Measurements from ENCODE around the gene MBP. TPM values are rescaled to one million over a fixed set of nuclear protein-coding genes. Genes with fewer than 3 reads are reported as not detected.

The MBP gene
- total RNA-seq, 4 donors from 2014 or later, result 44.0 to 68.0 (median 60.2) TPM

DNA sequence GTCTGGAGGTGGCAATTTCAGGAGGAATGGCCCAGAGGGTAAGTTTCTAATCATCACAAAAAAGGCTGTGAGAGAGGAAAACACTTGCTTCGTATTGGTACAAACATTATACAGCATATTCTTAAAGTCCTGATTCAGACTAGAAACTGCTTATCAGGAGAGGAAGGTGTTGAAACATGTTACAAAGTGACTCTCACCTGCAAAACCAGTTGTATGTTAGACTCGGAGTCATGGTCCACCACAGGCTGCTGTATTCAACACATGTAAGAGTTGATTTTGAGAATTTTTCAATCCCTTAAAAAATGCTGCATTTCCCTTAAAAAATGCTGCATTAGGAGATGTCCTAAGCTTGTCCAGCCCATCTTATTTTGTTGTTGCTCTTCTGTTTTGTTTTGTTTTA is 61.5 kb downstream of the MBP start:
- no peaks in the 10 kb centered on the region for H3K9me3 ChIP-seq
- WGBS, 2 donors, result 87 to 92% methylated on average over 2 of the region's 2 CpGs
- intact Hi-C loops (cut with DNase I), result loop anchor here (10.0 kb wide), 1 partner anchor 64 kb away; the partner anchor contains the start of gene MBP
- no peak for DNase-seq
- H3K27ac ChIP-seq, result peak overlapping the region in 2 of 3 donors; percentile 73 to 89
- H3K36me3 ChIP-seq, result no peaks in the 10 kb centered on the region
- H3K27me3 ChIP-seq, result no peaks in the 10 kb centered on the region
- H3K4me1 ChIP-seq, result peaks cover 39 to 67% of the 10 kb centered on the region in 2 donors
- no peak for TF ChIP-seq POLR2A (IDR thresholded peaks at IDR 0.05)
- TF ChIP-seq, protein P1, sequence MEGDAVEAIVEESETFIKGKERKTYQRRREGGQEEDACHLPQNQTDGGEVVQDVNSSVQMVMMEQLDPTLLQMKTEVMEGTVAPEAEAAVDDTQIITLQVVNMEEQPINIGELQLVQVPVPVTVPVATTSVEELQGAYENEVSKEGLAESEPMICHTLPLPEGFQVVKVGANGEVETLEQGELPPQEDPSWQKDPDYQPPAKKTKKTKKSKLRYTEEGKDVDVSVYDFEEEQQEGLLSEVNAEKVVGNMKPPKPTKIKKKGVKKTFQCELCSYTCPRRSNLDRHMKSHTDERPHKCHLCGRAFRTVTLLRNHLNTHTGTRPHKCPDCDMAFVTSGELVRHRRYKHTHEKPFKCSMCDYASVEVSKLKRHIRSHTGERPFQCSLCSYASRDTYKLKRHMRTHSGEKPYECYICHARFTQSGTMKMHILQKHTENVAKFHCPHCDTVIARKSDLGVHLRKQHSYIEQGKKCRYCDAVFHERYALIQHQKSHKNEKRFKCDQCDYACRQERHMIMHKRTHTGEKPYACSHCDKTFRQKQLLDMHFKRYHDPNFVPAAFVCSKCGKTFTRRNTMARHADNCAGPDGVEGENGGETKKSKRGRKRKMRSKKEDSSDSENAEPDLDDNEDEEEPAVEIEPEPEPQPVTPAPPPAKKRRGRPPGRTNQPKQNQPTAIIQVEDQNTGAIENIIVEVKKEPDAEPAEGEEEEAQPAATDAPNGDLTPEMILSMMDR (IDR thresholded peaks at IDR 0.05), result no peak
- no peak overlapping the region for H3K4me3 ChIP-seq (replicated peaks in 1 of 3)

DNA sequence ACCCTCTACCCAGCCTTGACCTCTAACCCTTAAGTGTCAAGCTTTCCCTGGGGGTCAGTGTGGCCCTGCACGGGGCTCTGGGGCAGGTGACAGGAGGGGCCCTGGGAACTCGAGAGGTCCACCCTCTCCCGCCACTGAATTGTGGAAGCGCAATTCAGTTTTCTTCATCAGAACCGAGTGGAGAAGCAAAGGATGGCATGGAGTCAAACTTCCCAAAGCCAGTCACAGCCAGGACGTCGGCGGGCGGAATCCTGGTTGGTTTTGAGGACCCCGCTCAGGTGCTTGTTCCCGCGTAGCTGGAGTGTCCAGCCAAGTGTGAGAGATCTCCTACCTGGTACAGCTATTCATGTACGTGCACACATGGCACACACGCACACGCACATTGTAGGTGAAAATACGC is 62.0 kb downstream of the MBP start:
- intact Hi-C loops (cut with DNase I), result loop anchor here (10.0 kb wide), 1 partner anchor 64 kb away; the partner anchor contains the start of gene MBP
- WGBS, 2 donors, result 65 to 94% methylated on average over 14 to 16 of the region's 16 CpGs
- TF ChIP-seq POLR2A (IDR thresholded peaks at IDR 0.05), result no peak
- TF ChIP-seq, protein P1 (IDR thresholded peaks at IDR 0.05), result no peak
- DNase-seq, result peak in 1 of 2 donors; percentile 30
- Histone ChIP-seq H3K27ac (peak overlapping the region in 2 of 3 donors; percentile 73 to 89), H3K9me3 (no peaks in the 10 kb centered on the region), H3K36me3 (no peaks in the 10 kb centered on the region), H3K4me1 (peaks cover 39 to 71% of the 10 kb centered on the region in 2 donors), H3K27me3 (no peaks in the 10 kb centered on the region), H3K4me3 (replicated peaks in 1 of 3) (no peak overlapping the region)

DNA sequence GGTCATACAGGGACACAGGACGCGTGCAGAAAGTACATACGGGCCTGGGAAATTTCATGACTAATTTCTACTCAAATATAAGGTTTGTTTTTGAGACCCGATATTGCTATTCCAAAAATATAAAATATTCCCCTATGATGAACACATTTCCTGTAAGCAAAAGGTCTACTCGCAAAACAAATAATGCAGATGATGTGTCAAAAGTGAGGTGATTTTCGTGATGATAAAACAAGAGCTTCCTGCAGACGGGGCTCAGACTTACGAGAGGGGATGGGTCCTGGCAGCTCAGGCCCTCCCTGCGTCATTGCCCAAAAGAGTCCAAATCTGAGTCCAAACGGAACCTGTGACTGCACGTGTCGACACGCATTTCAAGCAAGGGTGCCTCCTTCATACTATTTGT is 62.7 kb downstream of the MBP start:
- no peaks in the 10 kb centered on the region for H3K9me3 ChIP-seq
- H3K36me3 ChIP-seq, result no peaks in the 10 kb centered on the region
- no peaks in the 10 kb centered on the region for H3K27me3 ChIP-seq
- DNase-seq, result no peak
- intact Hi-C loops (cut with DNase I), result loop anchor here (10.0 kb wide), 1 partner anchor 65 kb away; the partner anchor contains the start of gene MBP
- no peak overlapping the region for H3K4me3 ChIP-seq (replicated peaks in 1 of 3)
- TF ChIP-seq, protein P1 (IDR thresholded peaks at IDR 0.05), result no peak
- no peak for TF ChIP-seq POLR2A (IDR thresholded peaks at IDR 0.05)
- H3K27ac ChIP-seq, result peak overlapping the region in 1 of 3 donors; percentile 89
- 87 to 90% methylated on average over 13 of the region's 13 CpGs for WGBS, 2 donors
- peaks cover 39 to 72% of the 10 kb centered on the region in 2 donors for H3K4me1 ChIP-seq

DNA sequence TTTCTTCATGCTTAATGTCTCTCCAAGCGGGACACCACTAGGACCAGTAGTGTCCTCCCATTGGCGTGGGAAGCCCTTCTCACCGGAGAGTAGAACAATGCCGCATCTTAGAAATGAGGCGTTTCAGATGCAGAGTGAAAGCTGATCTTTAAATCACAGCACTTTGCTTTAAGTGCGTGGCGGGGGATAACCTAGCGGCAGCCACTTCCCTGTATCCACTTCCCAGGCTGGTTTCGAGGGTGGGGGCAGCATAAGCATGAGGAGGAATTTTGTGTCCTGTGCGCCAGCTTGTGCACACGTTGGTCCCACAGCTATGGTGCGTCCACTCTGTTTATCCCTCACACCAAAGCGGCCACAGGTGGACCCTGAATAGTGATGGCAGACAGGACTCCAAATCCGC is 63.1 kb downstream of the MBP start:
- WGBS, 2 donors, result 93 to 94% methylated on average over 12 to 14 of the region's 14 CpGs
- Histone ChIP-seq H3K27ac (peak overlapping the region in 2 of 3 donors; percentile 44 to 89), H3K9me3 (no peaks in the 10 kb centered on the region), H3K4me1 (peaks cover 37 to 67% of the 10 kb centered on the region in 2 donors), H3K27me3 (no peaks in the 10 kb centered on the region), H3K4me3 (replicated peaks in 1 of 3) (no peak overlapping the region), H3K36me3 (no peaks in the 10 kb centered on the region)
- DNase-seq, result no peak
- no peak for TF ChIP-seq POLR2A (IDR thresholded peaks at IDR 0.05)
- TF ChIP-seq, protein P1 (IDR thresholded peaks at IDR 0.05), result no peak
- intact Hi-C loops (cut with DNase I), result no loop called here

Measured in thyroid gland (tissue), 4 donors.